HG03066 (cell line): ENCODE results near the gene MITF.

Source experiments
- ATAC-seq: cut with Tn5 transposase; IDR thresholded peaks from one replicate; pipeline ENCODE4 v1.9.1; 2021; ENCODE audit warnings: low read depth; ENCODE audit not compliant: unreplicated experiment

MITF gene

DNA sequence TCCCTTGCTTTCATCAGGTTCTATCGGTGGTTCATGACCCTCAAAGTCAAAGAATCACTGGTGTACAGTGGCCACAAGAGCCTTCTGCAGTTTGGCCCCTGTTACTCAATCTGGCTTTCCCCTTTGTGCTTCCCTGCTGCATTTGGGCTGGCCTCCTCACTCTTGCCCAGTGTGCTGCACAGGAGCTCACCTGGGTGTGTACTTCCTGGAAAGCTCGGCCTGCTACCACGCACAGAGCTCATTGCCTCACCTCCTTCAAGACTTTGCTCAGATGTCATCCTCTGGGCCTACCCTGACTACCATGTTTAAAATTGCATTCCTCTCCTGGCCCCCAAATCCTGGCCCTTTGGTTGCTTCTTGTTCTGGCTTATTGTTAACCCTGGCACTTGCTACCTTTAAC lies 90.9 kb downstream of the MITF start:
- no peak for ATAC-seq

- no peak for ATAC-seq
These were observed 92.5 kb downstream of the MITF start for GRCh38 chr3:69831737-69832136.

DNA sequence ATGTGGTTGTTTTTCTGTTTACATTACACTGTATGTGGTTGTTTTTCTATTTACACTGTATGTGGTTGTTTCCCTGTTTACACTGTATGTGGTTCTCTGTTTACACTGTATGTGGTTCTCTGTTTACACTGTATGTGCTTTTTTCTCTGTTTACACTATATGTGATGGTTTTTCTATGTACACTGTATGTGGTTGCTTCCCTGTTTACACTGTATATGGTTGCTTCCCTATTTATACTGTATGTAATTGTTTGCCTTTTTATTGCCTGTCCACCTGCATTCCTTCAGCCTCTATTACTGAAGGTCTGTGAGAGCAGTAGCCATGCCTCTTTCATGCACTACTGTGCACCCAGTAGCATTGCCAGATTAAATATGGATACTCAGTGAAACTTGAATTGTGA lies 94.3 kb downstream of the MITF start:
- ATAC-seq = no peak

DNA sequence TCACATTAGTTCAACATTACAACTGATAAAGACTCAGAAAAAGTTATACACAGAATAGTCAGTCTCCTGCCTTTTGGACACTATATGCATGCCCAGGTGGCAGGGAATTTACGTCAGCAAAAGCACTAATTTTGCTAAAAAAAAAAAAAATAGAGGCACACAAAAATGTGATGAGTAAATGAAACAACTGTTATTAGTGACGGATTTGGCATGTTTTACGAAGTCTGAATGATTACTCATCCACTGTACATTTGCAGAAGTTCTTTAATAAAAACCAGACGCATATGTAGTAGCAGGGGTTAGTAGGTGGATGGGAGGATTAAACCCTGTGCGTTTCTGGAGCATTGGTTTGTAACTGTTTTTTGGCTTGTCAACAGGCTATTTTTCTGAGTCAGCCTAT lies 99.0 kb downstream of the MITF start:
- no peak for ATAC-seq

DNA sequence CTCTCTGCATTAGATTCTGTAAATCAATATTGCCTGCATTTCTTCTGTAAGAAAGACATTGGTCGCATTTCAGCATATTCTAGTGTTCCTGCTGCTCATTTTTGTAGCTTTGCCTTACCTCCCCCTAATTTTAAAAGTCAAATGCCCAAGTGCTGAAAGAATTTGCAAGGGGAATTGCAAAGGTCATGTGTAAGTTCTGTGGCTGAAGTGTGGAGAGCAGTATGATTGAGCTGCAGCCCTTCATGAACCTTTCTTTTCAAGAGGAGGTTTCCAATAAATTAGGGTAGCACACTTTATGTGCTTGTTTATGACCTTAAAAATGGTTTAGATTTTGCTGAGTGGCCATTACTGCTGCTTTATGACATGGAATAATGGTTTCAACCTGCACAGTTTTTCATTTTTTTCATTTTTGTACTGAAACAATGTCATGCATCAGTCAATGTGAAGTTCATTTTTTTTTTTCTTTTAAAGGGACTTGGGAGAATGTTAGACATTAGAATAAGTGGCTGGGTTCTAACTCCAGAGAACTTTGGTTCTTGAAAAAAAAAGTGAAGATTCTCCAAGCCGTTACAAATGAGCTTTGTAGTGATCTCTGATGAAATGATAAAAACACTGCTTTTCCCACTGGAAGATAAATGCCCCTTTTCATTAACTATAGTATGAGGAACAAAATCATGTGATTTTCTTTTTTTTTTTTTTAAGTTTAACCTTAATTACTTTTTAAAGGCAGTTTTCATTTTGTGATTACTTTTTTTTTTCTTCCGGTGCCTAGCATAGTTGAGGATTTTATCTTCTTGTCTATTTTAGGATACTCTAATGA lies 99.6 kb downstream of the MITF start:
- no peak for ATAC-seq

GRCh38 chr3:69842351-69842750 lies 103.1 kb downstream of the MITF start:
- no peak for ATAC-seq

GRCh38 chr3:69842789-69843188 lies 103.5 kb downstream of the MITF start:
- ATAC-seq = no peak

DNA sequence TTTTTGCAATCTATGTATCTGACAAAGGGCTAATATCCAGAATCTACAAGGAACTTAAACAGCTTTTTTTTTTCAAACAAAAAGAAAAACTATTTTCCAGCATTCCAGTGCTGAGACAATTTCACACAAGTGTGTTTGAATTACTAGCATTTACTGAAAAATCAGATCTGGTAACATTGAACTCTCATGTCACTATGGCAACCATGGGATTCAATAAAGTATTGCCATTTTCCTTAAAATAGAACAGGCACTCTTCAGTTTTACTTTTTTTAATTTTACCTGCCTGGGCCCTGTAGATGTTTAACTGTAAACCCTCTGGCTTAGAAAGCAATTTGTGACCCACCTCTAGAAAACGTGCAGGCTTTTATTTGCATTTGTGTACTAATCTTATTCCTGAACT lies 105.4 kb downstream of the MITF start:
- ATAC-seq = no peak

- no peak for ATAC-seq
These were observed 108.0 kb downstream of the MITF start for GRCh38 chr3:69847303-69847702.

- no peak for ATAC-seq
These were observed 108.8 kb downstream of the MITF start for GRCh38 chr3:69848113-69848512.

- ATAC-seq = no peak
These were observed 111.6 kb downstream of the MITF start for GRCh38 chr3:69850849-69851248.

DNA sequence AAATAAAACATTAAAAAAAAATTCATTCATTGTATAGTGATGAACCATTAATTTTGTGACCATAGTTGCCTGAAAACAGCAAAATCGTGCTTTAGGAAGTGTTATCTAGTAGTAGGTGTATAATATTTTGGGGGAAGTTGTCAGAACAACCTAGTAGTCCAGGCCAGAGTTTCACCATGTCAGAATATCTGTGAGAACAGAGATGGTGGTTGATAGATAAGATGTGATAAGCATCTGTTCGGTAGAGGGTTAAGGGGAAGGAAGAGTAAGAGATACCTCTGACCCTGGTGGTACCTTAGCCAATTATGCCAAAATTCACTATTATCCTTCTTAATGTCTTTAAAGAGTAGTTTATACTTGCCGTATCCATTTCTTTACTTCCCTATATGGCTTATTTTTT lies 113.8 kb downstream of the MITF start:
- no peak for ATAC-seq

- no peak for ATAC-seq
These were observed 116.3 kb downstream of the MITF start for GRCh38 chr3:69855436-69856162.

DNA sequence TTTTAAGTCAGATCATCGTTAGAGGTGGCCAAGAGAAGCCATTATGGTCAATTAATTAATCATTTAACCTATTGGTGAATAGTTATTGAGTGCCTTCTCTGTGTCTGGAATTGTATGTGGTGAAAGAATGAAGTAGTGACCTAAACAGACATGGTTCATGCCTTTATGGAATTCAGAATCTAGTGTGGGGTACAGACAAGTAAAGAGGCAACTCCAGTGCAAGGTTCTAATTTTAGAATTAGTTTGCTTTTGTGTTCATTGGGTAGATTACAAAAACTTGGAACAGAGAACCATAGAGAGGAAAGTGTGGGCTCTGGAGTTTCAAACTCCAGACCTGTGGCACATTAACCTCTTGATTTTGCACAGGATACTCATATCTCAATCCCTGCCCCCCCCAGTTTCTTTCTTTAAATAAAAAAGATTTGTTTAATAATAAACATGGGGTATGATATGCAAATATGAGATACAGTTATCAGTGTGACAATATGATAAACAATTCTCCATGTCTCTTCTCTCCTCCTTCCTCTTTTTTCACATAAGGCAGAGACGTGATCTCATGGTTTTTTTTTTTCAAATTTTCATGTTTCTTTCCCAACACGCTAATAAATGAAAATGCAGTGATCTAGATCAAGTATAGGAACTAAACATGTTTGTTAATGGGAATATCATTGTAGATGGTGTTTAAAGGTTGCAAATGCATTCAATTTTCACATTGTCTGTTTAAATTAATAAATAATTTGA lies 117.9 kb downstream of the MITF start:
- no peak for ATAC-seq

DNA sequence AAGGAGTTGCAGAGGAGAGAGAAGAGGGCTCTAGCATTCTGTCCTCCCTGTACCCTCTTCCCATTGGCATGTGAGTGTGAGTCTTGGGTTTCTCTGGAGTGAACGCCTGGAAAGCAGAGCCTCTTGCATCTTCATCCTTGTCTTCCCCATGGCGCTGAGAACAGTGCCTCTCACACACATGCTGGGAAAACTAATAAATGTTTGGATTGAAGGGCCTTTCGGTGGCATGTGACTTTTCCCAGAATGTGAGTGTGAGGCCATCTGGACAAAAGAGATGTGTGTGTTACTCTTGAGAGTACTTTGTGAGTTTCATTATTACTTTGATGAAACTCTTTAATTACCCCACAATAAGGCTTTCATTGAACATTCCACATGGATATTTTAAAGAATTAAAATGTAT lies 122.3 kb downstream of the MITF start:
- ATAC-seq = no peak

DNA sequence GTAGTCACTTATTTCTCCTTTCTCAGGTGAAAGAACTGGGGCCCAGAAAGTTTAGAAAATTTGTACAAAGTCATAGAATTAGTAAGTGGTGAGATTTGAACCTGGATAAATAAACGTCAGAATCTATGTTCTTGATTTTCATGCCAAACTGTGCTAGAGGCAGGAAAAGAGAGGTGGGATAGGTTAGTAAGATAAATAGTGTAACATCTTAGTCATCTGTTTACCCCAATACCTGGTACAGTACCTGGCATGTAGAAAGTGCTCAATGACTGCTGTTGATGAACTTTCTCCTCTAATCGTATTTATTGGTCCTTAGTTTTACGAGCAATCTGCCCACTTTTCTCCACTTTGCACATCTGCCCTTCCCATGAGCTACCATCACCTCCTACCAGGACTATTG lies 124.9 kb downstream of the MITF start:
- no peak for ATAC-seq

- no peak for ATAC-seq
These were observed 125.5 kb downstream of the MITF start for GRCh38 chr3:69864766-69865165.

- no peak for ATAC-seq
These were observed 126.8 kb downstream of the MITF start for GRCh38 chr3:69865925-69866679.

DNA sequence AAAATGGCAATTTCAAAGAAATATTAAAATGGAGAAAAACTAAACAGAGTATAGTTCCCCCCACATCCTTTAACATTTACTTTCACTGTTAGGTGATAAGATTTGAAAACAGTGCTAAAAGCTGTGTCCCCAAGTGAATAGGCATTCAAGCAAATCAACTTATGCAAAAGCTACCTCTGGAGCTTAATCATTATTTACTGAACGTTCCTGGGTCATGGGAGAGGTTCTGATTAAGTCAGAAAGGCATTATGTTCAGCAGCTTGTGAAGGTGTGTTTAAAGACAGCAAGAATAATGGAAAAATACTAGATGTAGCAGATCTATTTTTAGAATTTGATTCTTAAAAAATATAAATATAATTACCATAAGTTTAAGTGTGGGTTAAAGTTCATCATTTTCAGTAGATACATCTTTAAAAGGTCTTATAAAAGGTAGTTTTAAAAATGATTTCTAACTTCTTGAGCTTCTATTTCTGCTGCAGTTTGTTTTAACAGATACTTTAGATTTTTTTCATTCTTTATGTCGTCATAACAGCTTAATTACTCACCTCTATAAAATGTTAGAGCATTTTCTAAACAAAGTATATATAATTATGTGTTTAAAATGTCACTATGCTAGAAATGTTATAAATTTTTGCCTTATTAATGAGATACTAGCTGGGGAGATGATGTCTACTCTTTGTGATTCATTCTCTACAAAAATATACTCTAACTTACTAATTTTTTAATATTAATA lies 127.9 kb downstream of the MITF start:
- no peak for ATAC-seq

DNA sequence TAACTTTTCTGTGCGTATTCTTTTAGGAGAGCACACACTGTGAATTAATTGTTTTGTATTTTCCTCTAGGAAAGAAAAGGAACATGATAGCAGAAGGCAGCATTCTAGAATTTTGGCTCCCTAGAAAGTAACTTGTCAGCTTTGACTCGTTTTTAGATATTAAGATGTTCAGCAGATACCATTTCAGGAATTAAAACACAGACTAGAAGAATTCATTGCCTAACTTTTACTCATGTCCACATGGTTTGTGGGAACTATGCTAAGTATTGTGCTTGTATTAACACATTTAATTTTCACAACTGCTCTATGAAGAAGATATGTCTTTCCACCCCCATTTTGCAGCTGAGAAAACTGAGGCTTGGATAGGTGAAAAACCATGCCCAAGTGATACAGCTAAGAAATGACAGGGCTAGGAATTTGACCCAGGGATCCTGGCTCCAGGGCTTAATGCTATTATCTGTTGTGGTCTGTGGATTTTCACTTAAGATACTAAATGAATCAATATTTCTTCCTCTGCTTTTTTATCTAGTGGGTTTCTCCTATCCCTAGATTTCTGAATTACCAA lies 128.8 kb downstream of the MITF start:
- no peak for ATAC-seq
